Peyer's patch (tissue), 4 donors: ENCODE results near the gene MTMR12.

Source experiments
- POLR2A ChIP-seq, 2 donors: fragments of 450-650 bp; IDR thresholded peaks; one replicate each; pipeline ENCODE4 v1.5.1; 2017; ENCODE audit warnings: antibody characterized with exemption in 2 of 2, mild to moderate bottlenecking in 2 of 2, moderate library complexity in 2 of 2
- TF ChIP-seq, protein P1 (sequence below), 6 experiments: fragments of 450-650 bp in 4 of 6; fragments of 200-600 bp in 2 of 6; sonication (generic) in 1 of 6; IDR thresholded peaks; one replicate each; pipeline ENCODE4 v1.5.1; 2017 to 2019; ENCODE audit warnings: antibody characterized with exemption in 6 of 6, mild to moderate bottlenecking in 3 of 6, moderate library complexity in 1 of 6

- TF ChIP-seq, protein P1, sequence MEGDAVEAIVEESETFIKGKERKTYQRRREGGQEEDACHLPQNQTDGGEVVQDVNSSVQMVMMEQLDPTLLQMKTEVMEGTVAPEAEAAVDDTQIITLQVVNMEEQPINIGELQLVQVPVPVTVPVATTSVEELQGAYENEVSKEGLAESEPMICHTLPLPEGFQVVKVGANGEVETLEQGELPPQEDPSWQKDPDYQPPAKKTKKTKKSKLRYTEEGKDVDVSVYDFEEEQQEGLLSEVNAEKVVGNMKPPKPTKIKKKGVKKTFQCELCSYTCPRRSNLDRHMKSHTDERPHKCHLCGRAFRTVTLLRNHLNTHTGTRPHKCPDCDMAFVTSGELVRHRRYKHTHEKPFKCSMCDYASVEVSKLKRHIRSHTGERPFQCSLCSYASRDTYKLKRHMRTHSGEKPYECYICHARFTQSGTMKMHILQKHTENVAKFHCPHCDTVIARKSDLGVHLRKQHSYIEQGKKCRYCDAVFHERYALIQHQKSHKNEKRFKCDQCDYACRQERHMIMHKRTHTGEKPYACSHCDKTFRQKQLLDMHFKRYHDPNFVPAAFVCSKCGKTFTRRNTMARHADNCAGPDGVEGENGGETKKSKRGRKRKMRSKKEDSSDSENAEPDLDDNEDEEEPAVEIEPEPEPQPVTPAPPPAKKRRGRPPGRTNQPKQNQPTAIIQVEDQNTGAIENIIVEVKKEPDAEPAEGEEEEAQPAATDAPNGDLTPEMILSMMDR (IDR thresholded peaks at IDR 0.05) = no peak
- TF ChIP-seq POLR2A (IDR thresholded peaks at IDR 0.05) = no peak
Measured at GRCh38 chr5:32352685-32353084, 39.9 kb upstream of the MTMR12 start.
